IMR-90 (cell line): ENCODE data around the gene PLXDC2. TPM values are rescaled to one million over a fixed set of nuclear protein-coding genes. Genes with fewer than 3 reads are reported as not detected.

Source experiments
- ATAC-seq: fragments of 200-7000 bp; cut with Tn5 transposase; 2 replicates; pipeline ENCODE4 v1.9.1; 2020; ENCODE audit warnings: low read depth, mild to moderate bottlenecking, moderate library complexity
- BruUV-seq: library from RNA; stranded (reverse); fragments of 400-500 nt; replicated peaks from 2 replicates; lab custom pipeline; 2021; lab: Mats Ljungman, UMichigan
- CTCF ChIA-PET: fragments of 300-600 bp; formaldehyde crosslinking; extraction: SDS; loops from one replicate; lab custom pipeline; 2021; ENCODE audit warnings: antibody characterized with exemption; lab: Yijun Ruan, JAX
- POLR2A ChIA-PET: fragments of 300-600 bp; sonication (Branson Sonifier 250); formaldehyde crosslinking; loops from one replicate; lab custom pipeline; 2022; ENCODE audit warnings: antibody characterized with exemption; ENCODE audit not compliant: unreplicated experiment; lab: Charles Lee
- DNase-seq: peaks from one replicate; pipeline ENCODE4 v3.0.0; 2013
- H2AFZ ChIP-seq: replicated peaks from 2 replicates; pipeline ENCODE3; 2013; ENCODE audit warnings: low read length, mild to moderate bottlenecking; ENCODE audit not compliant: poor library complexity
- H2AK5ac ChIP-seq: 2 replicates; pipeline ENCODE4 v1.6.1; 2013; ENCODE audit warnings: low read depth, low read length, inconsistent platforms
- H2AK9ac ChIP-seq: replicated peaks from 2 replicates; pipeline ENCODE3; 2013; ENCODE audit warnings: mild to moderate bottlenecking, low read depth, low read length, moderate library complexity; ENCODE audit not compliant: poor library complexity
- H2BK120ac ChIP-seq: 2 replicates; pipeline ENCODE4 v1.6.1; 2013; ENCODE audit warnings: low read depth, low read length, inconsistent platforms
- H2BK15ac ChIP-seq: 3 replicates; pipeline ENCODE4 v1.6.1; 2013; ENCODE audit warnings: low read depth, low read length, inconsistent platforms
- H2BK20ac ChIP-seq: 2 replicates; pipeline ENCODE4 v1.6.1; 2013; ENCODE audit warnings: low read depth, mild to moderate bottlenecking, inconsistent platforms, low read length, moderate library complexity
- H2BK5ac ChIP-seq: 2 replicates; pipeline ENCODE4 v1.6.1; 2013; ENCODE audit warnings: mild to moderate bottlenecking, low read depth, low read length, inconsistent platforms; ENCODE audit not compliant: poor library complexity, severe bottlenecking
- H3K14ac ChIP-seq: replicated peaks from 2 replicates; pipeline ENCODE4 v1.6.1; 2013; ENCODE audit warnings: low read depth, low read length, inconsistent platforms
- H3K18ac ChIP-seq: 2 replicates; pipeline ENCODE4 v1.6.1; 2013; ENCODE audit warnings: low read depth, low read length, control low read depth
- H3K23ac ChIP-seq: 2 replicates; pipeline ENCODE4 v1.6.1; 2013; ENCODE audit warnings: low read depth, low read length, inconsistent platforms
- H3K27ac ChIP-seq: 2 replicates; pipeline ENCODE4 v1.5.1; 2013; ENCODE audit warnings: mild to moderate bottlenecking, control low read depth, low read length; ENCODE audit not compliant: insufficient read depth
- H3K27me3 ChIP-seq: 2 replicates; pipeline ENCODE4 v1.6.1; 2013; ENCODE audit warnings: low read length; ENCODE audit not compliant: control insufficient read depth, insufficient read depth
- H3K36me3 ChIP-seq: 2 replicates; pipeline ENCODE4 v1.6.1; 2013; ENCODE audit warnings: low read length, mixed read lengths; ENCODE audit not compliant: control insufficient read depth, insufficient read depth
- H3K4ac ChIP-seq: 2 replicates; pipeline ENCODE4 v1.6.1; 2013; ENCODE audit warnings: low read depth, low read length, inconsistent platforms
- H3K4me1 ChIP-seq: 2 replicates; pipeline ENCODE4 v1.6.1; 2013; ENCODE audit warnings: low read length, mixed read lengths; ENCODE audit not compliant: control insufficient read depth, insufficient read depth
- H3K4me2 ChIP-seq: 2 replicates; pipeline ENCODE4 v1.6.1; 2013; ENCODE audit warnings: low read depth, mild to moderate bottlenecking, control low read depth, low read length, moderate library complexity
- H3K4me3 ChIP-seq: 2 replicates; pipeline ENCODE4 v1.5.1; 2013; ENCODE audit warnings: low read depth, mild to moderate bottlenecking, control low read depth, low read length, moderate library complexity; ENCODE audit not compliant: insufficient read depth
- H3K56ac ChIP-seq: 2 replicates; pipeline ENCODE4 v1.6.1; 2013; ENCODE audit warnings: low read length, inconsistent platforms; ENCODE audit not compliant: insufficient read depth; ENCODE audit errors: extremely low read depth
- H3K79me1 ChIP-seq, 2 experiments: 2 replicates each; pipeline ENCODE4 v1.6.1; 2013; ENCODE audit warnings: low read length in 2 of 2, inconsistent platforms in 1 of 2, low read depth in 1 of 2
- H3K9ac ChIP-seq: 2 replicates; pipeline ENCODE4 v1.6.1; 2013; ENCODE audit warnings: low read depth, low read length, control low read depth
- H3K9me1 ChIP-seq: 2 replicates; pipeline ENCODE4 v1.6.1; 2013; ENCODE audit warnings: low read length, inconsistent platforms; ENCODE audit not compliant: insufficient read depth
- H3K9me3 ChIP-seq: 2 replicates; pipeline ENCODE4 v1.6.1; 2013; ENCODE audit warnings: low read length; ENCODE audit not compliant: control insufficient read depth, insufficient read depth
- H4K20me1 ChIP-seq: 2 replicates; pipeline ENCODE4 v1.6.1; 2013; ENCODE audit warnings: low read length, inconsistent platforms; ENCODE audit not compliant: insufficient read depth
- H4K5ac ChIP-seq: 2 replicates; pipeline ENCODE4 v1.6.1; 2013; ENCODE audit warnings: mild to moderate bottlenecking, low read depth, low read length, control low read depth
- H4K8ac ChIP-seq, 2 experiments: 2 replicates each; pipeline ENCODE4 v1.6.1; 2013; ENCODE audit warnings: low read depth in 2 of 2, low read length in 2 of 2, control low read depth in 1 of 2, inconsistent platforms in 1 of 2
- H4K91ac ChIP-seq: 2 replicates; pipeline ENCODE4 v1.6.1; 2013; ENCODE audit warnings: low read depth, low read length, inconsistent platforms; ENCODE audit not compliant: insufficient read depth
- BHLHE40 ChIP-seq: fragments of 150-350 bp; IDR thresholded peaks from 2 replicates; pipeline ENCODE4 v1.6.1; 2016; ENCODE audit warnings: mild to moderate bottlenecking, low read depth, low read length
- CEBPB ChIP-seq: IDR thresholded peaks from 2 replicates; pipeline ENCODE4 v1.6.1; 2012; ENCODE audit warnings: low read depth, low read length, improper control_type of control experiment
- FOS ChIP-seq: fragments of 150-350 bp; IDR thresholded peaks from 2 replicates; pipeline ENCODE4 v1.6.1; 2016; ENCODE audit warnings: low read depth, low read length
- MAFK ChIP-seq: IDR thresholded peaks from 2 replicates; pipeline ENCODE4 v1.6.1; 2012; ENCODE audit warnings: low read depth, low read length, improper control_type of control experiment
- MAZ ChIP-seq: IDR thresholded peaks from 2 replicates; pipeline ENCODE4 v1.6.1; 2012; ENCODE audit warnings: low read depth, mild to moderate bottlenecking, low read length, improper control_type of control experiment, moderate library complexity, borderline replicate concordance
- MXI1 ChIP-seq: IDR thresholded peaks from 2 replicates; pipeline ENCODE4 v1.6.1; 2012; ENCODE audit warnings: low read depth, mild to moderate bottlenecking, low read length, moderate library complexity, borderline replicate concordance
- NFE2L2 ChIP-seq: fragments of 150-350 bp; IDR thresholded peaks from 2 replicates; pipeline ENCODE4 v1.6.1; 2016; ENCODE audit warnings: low read depth, mild to moderate bottlenecking, low read length
- RFX5 ChIP-seq: IDR thresholded peaks from 2 replicates; pipeline ENCODE4 v1.8.0; 2012; ENCODE audit warnings: low read depth, mild to moderate bottlenecking, low read length, moderate library complexity
- WGBS, 2 experiments: methylation state at CpG; one replicate each; pipeline versions ENCODE4 v1.1.5 to v1.1.7; 2013; ENCODE audit warnings: missing lambda C conversion rate in 2 of 2; ENCODE audit not compliant: insufficient read length in 1 of 2; ENCODE audit errors: extremely low coverage in 2 of 2; 5-methylcytosine and 5-hydroxymethylcytosine counted together
- dilution Hi-C: fragments of 300-500 bp; cut with HindIII; formaldehyde crosslinking; loops from one replicate; pipeline ENCODE4 v1.14.3; 2018; ENCODE audit warnings: low sequenced_read_pairs; ENCODE audit not compliant: unreplicated experiment
- in situ Hi-C: fragments of 300-500 bp; cut with MboI; formaldehyde crosslinking; loops from 3 replicates; pipeline ENCODE4 v1.14.3; 2019; ENCODE audit warnings: low sequenced_read_pairs, inconsistent platforms, mixed read lengths
- intact Hi-C: fragments of 100-400 bp; cut with micrococcal nuclease; formaldehyde crosslinking; loops from 2 replicates; pipeline ENCODE4 v1.10.0; 2022
- polyA plus RNA-seq, 3 experiments: library from polyadenylated mRNA; depleted of rRNA; stranded (reverse); fragments of >200 nt; gene quantifications; 2 replicates each; pipeline ENCODE4 v1.2.3, GENCODE V29; 2012; ENCODE audit warnings: low replicate concordance in 1 of 3
- total RNA-seq: library from RNA; depleted of rRNA; stranded (reverse); fragments of >200 nt; gene quantifications from 2 replicates; pipeline ENCODE4 v1.2.3, GENCODE V29; 2012

The PLXDC2 gene
- total and polyA plus RNA-seq, 2 of the 4 experiments (the other 2 are of a cell fraction): 3.2 to 6.1 TPM

GRCh38 chr10:20048161-20048560 lies 231.9 kb downstream of the PLXDC2 start:
- no TSS peak for BruUV-seq
- H3K9me3 ChIP-seq: no peaks in the 10 kb centered on the region
- no peak overlapping the region for H3K4me3 ChIP-seq
- ChIA-PET CTCF (no interaction called here), POLR2A (no interaction called here)
- no peak for TF ChIP-seq MXI1
- TF ChIP-seq MAZ: no peak
- no peak for TF ChIP-seq NFE2L2
- no peak for TF ChIP-seq FOS
- no peak for TF ChIP-seq MAFK
- TF ChIP-seq RFX5: no peak
- TF ChIP-seq CEBPB: no peak
- TF ChIP-seq BHLHE40: no peak
- H2AK5ac ChIP-seq: no peak overlapping the region
- no peak overlapping the region for H4K5ac ChIP-seq
- H3K4me1 ChIP-seq: no peaks in the 10 kb centered on the region
- H2AK9ac ChIP-seq: no peak overlapping the region
- H3K36me3 ChIP-seq: no peaks in the 10 kb centered on the region
- no peak overlapping the region for H3K27ac ChIP-seq
- in situ Hi-C loops (no loop called here), intact Hi-C loops (no loop called here), dilution Hi-C loops (no loop called here)
- no peaks in the 10 kb centered on the region for H3K9me1 ChIP-seq
- H2BK15ac ChIP-seq: no peak overlapping the region
- no peaks in the 10 kb centered on the region for H4K20me1 ChIP-seq
- H4K91ac ChIP-seq: no peak overlapping the region
- WGBS, 2 experiments: no CpG with 5 or more reads among the region's 2 CpGs
- no peak for DNase-seq
- H3K27me3 ChIP-seq: no peaks in the 10 kb centered on the region
- H2BK5ac ChIP-seq: no peak overlapping the region
- H2BK20ac ChIP-seq: no peak overlapping the region
- ATAC-seq: no peak
- no peak overlapping the region for H3K56ac ChIP-seq
- no peak overlapping the region for H3K18ac ChIP-seq
- H3K4ac ChIP-seq: no peak overlapping the region
- no peak overlapping the region for H3K4me2 ChIP-seq
- no peaks in the 10 kb centered on the region for H3K79me1 ChIP-seq
- H3K23ac ChIP-seq: no peak overlapping the region
- H4K8ac ChIP-seq: no peak overlapping the region
- no peak overlapping the region for H2AFZ ChIP-seq
- no peak overlapping the region for H2BK120ac ChIP-seq
- H3K14ac ChIP-seq: no peak overlapping the region
- H3K9ac ChIP-seq: no peak overlapping the region
